ENCODE data around the gene ODF2.

- TF ChIP-seq, protein P1, sequence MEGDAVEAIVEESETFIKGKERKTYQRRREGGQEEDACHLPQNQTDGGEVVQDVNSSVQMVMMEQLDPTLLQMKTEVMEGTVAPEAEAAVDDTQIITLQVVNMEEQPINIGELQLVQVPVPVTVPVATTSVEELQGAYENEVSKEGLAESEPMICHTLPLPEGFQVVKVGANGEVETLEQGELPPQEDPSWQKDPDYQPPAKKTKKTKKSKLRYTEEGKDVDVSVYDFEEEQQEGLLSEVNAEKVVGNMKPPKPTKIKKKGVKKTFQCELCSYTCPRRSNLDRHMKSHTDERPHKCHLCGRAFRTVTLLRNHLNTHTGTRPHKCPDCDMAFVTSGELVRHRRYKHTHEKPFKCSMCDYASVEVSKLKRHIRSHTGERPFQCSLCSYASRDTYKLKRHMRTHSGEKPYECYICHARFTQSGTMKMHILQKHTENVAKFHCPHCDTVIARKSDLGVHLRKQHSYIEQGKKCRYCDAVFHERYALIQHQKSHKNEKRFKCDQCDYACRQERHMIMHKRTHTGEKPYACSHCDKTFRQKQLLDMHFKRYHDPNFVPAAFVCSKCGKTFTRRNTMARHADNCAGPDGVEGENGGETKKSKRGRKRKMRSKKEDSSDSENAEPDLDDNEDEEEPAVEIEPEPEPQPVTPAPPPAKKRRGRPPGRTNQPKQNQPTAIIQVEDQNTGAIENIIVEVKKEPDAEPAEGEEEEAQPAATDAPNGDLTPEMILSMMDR (conservative IDR thresholded peaks at IDR 0.05; ENCODE audit: low read depth, low read length), result no peak
- TF ChIP-seq EZH2phosphoT487 (IDR thresholded peaks at IDR 0.05; ENCODE audit: borderline replicate concordance, low read length), result no peak
Measured at GRCh38 chr9:128439273-128439672, 16.5 kb upstream of the ODF2 start.

Data from PC-3 (cell line).